HepG2 (cell line): Measurements from ENCODE around the gene IGFLR1. TPM values are rescaled to one million over a fixed set of nuclear protein-coding genes. Genes with fewer than 3 reads are reported as not detected.

Experiments used
- ADNP ChIP-seq: sonication (generic); formaldehyde crosslinking; IDR thresholded peaks from 2 replicates; pipeline ENCODE4 v1.4.0; 2020; ENCODE audit warnings: missing genetic modification reagents
- ARNT ChIP-seq: fragments of 450-650 bp; IDR thresholded peaks from 2 replicates; pipeline ENCODE4 v1.6.1; 2017
- CEBPG ChIP-seq: IDR thresholded peaks from 2 replicates; pipeline ENCODE4 v1.6.1; 2016
- DNMT3B ChIP-seq: conservative IDR thresholded peaks from 2 replicates; pipeline ENCODE4 v1.6.1; 2016; ENCODE audit warnings: missing biosample characterization, control low read depth
- MTERF4 ChIP-seq: sonication (generic); formaldehyde crosslinking; IDR thresholded peaks from 2 replicates; pipeline ENCODE4 v1.8.0; 2023; ENCODE audit warnings: mild to moderate bottlenecking, missing genetic modification reagents
- NONO ChIP-seq, 2 experiments: fragments of 450-650 bp in 1 of 2; sonication (generic) in 1 of 2; formaldehyde crosslinking in 1 of 2; IDR thresholded peaks in 1 of 2; conservative IDR thresholded peaks in 1 of 2; 2 replicates each; pipeline versions ENCODE4 v1.6.1 to v1.8.0; 2017 to 2022; ENCODE audit warnings: mild to moderate bottlenecking in 1 of 2, missing genetic modification reagents in 1 of 2, moderate library complexity in 1 of 2
- SRSF1 ChIP-seq: fragments of 200-400 bp; formaldehyde crosslinking; optimal IDR thresholded peaks from 2 replicates; pipeline ENCODE3; 2017; ENCODE audit warnings: mild to moderate bottlenecking, low read depth, low read length, moderate library complexity
- TBX2 ChIP-seq: sonication (generic); formaldehyde crosslinking; IDR thresholded peaks from 2 replicates; pipeline ENCODE4 v1.5.0; 2020; ENCODE audit warnings: missing genetic modification reagents, mild to moderate bottlenecking, borderline replicate concordance
- TGIF2 ChIP-seq: IDR thresholded peaks from 2 replicates; pipeline ENCODE4 v1.6.1; 2016; ENCODE audit warnings: control low read depth, missing compliant biosample characterization
- TRIM24 ChIP-seq: sonication (generic); formaldehyde crosslinking; IDR thresholded peaks from 2 replicates; pipeline ENCODE4 v1.8.0; 2022; ENCODE audit warnings: mild to moderate bottlenecking, missing genetic modification reagents
- ZNF180 ChIP-seq: sonication (generic); formaldehyde crosslinking; IDR thresholded peaks from 2 replicates; pipeline ENCODE4 v1.4.0; 2020; ENCODE audit warnings: low read depth, missing genetic modification reagents, borderline replicate concordance
- ZNF207 ChIP-seq: fragments of 450-650 bp; IDR thresholded peaks from 2 replicates; pipeline ENCODE4 v1.6.1; 2016; ENCODE audit warnings: antibody characterized with exemption, borderline replicate concordance
- ZNF33A ChIP-seq: sonication (generic); formaldehyde crosslinking; IDR thresholded peaks from 2 replicates; pipeline ENCODE4 v1.5.1; 2020; ENCODE audit warnings: missing genetic modification reagents, mild to moderate bottlenecking, moderate library complexity, borderline replicate concordance
- ZNF513 ChIP-seq: sonication (generic); formaldehyde crosslinking; conservative IDR thresholded peaks from 2 replicates; pipeline ENCODE4 v1.5.0; 2020; ENCODE audit warnings: missing genetic modification reagents
- polyA plus RNA-seq, 8 experiments: library from polyadenylated mRNA; depleted of rRNA in 3 of 8; stranded (reverse) in 7 of 8; unstranded in 1 of 8; fragments of >200 nt; fragmentation: Illumina TruSeq in 4 of 8; extraction: Trizol in 4 of 8; gene quantifications; 2 replicates each; pipeline versions ENCODE4 v1.2.1 to v1.2.3, GENCODE V29; 2011 to 2016; ENCODE audit warnings: low read depth in 4 of 8, missing spikeins in 1 of 8, mixed read lengths in 1 of 8; ENCODE audit not compliant: insufficient read depth in 1 of 8
- total RNA-seq, 5 experiments: library from RNA; depleted of rRNA; stranded (reverse); fragments of >200 nt; fragmentation: Illumina TruSeq; extraction: Trizol; gene quantifications; 2 replicates each; pipeline ENCODE4 v1.2.3, GENCODE V29; 2016; ENCODE audit warnings: low read depth in 1 of 5
- TF ChIP-seq, protein P1 (sequence below): sonication (generic); formaldehyde crosslinking; IDR thresholded peaks from 2 replicates; pipeline ENCODE4 v1.4.0; 2020; ENCODE audit warnings: missing genetic modification reagents, borderline replicate concordance
- TF ChIP-seq, protein P2 (sequence below): sonication (generic); formaldehyde crosslinking; IDR thresholded peaks from 2 replicates; pipeline ENCODE4 v1.8.1; 2023; ENCODE audit warnings: missing genetic modification reagents, inconsistent platforms, borderline replicate concordance
- TF ChIP-seq, protein P3 (sequence below): sonication (generic); formaldehyde crosslinking; IDR thresholded peaks from 2 replicates; pipeline ENCODE4 v1.5.0; 2020; ENCODE audit warnings: mild to moderate bottlenecking, missing genetic modification reagents, borderline replicate concordance

The IGFLR1 gene
- total and polyA plus RNA-seq, 2 of the 13 experiments (the other 11 are each of a cell fraction or from before 2014, with no cell fraction given): 5.4 to 8.9 TPM

GRCh38 chr19:35715981-35716800 lies 26.1 kb downstream of the IGFLR1 start (continued):
- peak; percentile 72; the same call in 1 of the 2 replicates for TF ChIP-seq MTERF4 (CRISPR knock-in tag)
- TF ChIP-seq ZNF33A (CRISPR knock-in tag): no peak; the same call in 1 of the 2 replicates
- TF ChIP-seq DNMT3B (CRISPR knock-in tag): no peak
- TF ChIP-seq ZNF513 (CRISPR knock-in tag): no peak
- TF ChIP-seq, protein P1, sequence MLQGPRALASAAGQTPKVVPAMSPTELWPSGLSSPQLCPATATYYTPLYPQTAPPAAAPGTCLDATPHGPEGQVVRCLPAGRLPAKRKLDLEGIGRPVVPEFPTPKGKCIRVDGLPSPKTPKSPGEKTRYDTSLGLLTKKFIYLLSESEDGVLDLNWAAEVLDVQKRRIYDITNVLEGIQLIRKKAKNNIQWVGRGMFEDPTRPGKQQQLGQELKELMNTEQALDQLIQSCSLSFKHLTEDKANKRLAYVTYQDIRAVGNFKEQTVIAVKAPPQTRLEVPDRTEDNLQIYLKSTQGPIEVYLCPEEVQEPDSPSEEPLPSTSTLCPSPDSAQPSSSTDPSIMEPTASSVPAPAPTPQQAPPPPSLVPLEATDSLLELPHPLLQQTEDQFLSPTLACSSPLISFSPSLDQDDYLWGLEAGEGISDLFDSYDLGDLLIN (CRISPR knock-in tag): no peak
- TF ChIP-seq, protein P2, sequence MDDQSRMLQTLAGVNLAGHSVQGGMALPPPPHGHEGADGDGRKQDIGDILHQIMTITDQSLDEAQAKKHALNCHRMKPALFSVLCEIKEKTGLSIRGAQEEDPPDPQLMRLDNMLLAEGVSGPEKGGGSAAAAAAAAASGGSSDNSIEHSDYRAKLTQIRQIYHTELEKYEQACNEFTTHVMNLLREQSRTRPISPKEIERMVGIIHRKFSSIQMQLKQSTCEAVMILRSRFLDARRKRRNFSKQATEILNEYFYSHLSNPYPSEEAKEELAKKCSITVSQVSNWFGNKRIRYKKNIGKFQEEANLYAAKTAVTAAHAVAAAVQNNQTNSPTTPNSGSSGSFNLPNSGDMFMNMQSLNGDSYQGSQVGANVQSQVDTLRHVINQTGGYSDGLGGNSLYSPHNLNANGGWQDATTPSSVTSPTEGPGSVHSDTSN (CRISPR knock-in tag): no peak
- no peak for TF ChIP-seq ZNF207
- no peak for TF ChIP-seq TRIM24 (CRISPR knock-in tag)
- TF ChIP-seq ARNT: no peak
- TF ChIP-seq, protein P3, sequence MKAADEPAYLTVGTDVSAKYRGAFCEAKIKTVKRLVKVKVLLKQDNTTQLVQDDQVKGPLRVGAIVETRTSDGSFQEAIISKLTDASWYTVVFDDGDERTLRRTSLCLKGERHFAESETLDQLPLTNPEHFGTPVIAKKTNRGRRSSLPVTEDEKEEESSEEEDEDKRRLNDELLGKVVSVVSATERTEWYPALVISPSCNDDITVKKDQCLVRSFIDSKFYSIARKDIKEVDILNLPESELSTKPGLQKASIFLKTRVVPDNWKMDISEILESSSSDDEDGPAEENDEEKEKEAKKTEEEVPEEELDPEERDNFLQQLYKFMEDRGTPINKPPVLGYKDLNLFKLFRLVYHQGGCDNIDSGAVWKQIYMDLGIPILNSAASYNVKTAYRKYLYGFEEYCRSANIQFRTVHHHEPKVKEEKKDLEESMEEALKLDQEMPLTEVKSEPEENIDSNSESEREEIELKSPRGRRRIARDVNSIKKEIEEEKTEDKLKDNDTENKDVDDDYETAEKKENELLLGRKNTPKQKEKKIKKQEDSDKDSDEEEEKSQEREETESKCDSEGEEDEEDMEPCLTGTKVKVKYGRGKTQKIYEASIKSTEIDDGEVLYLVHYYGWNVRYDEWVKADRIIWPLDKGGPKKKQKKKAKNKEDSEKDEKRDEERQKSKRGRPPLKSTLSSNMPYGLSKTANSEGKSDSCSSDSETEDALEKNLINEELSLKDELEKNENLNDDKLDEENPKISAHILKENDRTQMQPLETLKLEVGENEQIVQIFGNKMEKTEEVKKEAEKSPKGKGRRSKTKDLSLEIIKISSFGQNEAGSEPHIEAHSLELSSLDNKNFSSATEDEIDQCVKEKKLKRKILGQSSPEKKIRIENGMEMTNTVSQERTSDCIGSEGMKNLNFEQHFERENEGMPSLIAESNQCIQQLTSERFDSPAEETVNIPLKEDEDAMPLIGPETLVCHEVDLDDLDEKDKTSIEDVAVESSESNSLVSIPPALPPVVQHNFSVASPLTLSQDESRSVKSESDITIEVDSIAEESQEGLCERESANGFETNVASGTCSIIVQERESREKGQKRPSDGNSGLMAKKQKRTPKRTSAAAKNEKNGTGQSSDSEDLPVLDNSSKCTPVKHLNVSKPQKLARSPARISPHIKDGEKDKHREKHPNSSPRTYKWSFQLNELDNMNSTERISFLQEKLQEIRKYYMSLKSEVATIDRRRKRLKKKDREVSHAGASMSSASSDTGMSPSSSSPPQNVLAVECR: 0 out of 2 replicates have a peak, but pooled peaks have one; percentile 36
- TF ChIP-seq TBX2 (CRISPR knock-in tag): peak; percentile 64; the same call in 1 of the 2 replicates
- no peak; the same call in 1 of the 2 replicates for TF ChIP-seq CEBPG (CRISPR knock-in tag)
- no peak for TF ChIP-seq SRSF1
- TF ChIP-seq ZNF180 (CRISPR knock-in tag): no peak
- no peak for TF ChIP-seq NONO (IDR thresholded peaks at IDR 0.05)
- TF ChIP-seq NONO (CRISPR knock-in tag; conservative IDR thresholded peaks at IDR 0.05): peak; percentile 80
- TF ChIP-seq TGIF2 (CRISPR knock-in tag): no peak
- TF ChIP-seq ADNP (CRISPR knock-in tag): no peak
